ENCODE data around the gene XPO5.

Gene XPO5

GRCh38 chr6:43497689-43498088 is 78.1 kb downstream of the XPO5 start:
- no peak for DNase-seq (ENCODE audit: low spot score)

- no peak for DNase-seq (ENCODE audit: low spot score)
Observed at GRCh38 chr6:43497129-43497396, 78.8 kb downstream of the XPO5 start.

GRCh38 chr6:43496370-43497128 is 79.3 kb downstream of the XPO5 start:
- DNase-seq (ENCODE audit: low spot score) = no peak

DNA sequence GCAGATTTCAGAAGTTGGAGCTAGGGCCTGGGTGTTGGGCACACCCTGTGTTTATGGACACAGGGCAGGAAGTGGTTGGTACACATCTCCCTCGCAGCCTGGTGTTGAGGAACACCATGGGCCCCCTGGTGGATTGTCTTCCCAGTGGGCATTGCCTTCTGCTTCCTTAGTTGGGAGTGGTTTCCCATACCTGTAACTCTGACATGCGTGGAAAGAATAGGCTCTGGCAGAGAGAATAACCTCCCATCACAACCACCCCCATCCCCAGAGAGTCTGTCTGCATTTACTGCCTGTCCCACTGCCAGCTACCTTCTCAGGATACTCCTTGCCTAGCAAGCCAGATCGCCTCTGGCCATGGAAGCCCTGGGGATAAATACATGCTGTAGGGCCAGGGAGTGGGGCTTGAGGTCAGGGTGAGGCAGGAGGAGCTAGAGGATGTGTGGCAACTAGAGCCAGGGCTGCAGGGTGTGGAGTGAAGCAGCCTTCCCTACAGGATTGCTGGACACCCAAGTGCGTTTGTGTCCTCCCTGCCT is 80.4 kb downstream of the XPO5 start:
- DNase-seq (ENCODE audit: low spot score) = no peak

DNA sequence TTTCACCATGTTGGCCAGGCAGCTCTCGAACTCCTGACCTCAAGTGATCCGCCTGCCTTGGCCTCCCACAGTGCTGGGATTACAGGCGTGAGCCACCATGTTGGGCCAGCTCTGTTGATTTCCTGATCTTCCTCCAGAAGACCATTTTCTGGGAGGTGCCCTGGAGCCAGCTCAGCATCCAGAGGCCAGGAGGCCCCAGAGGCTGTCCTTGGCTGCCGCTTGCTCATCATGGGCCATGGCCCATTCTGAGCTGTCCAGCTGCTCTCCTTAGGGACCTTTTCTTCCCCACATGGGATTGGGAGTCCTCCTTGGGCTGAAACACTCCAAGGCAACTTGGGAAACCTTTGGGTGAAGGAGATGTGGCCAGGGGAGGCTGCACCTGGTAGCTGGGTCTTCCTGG is 81.1 kb downstream of the XPO5 start:
- no peak for DNase-seq (ENCODE audit: low spot score)

GRCh38 chr6:43494321-43494720 is 81.5 kb downstream of the XPO5 start:
- no peak for DNase-seq (ENCODE audit: low spot score)

GRCh38 chr6:43493833-43494232 is 82.0 kb downstream of the XPO5 start:
- no peak for DNase-seq (ENCODE audit: low spot score)

DNA sequence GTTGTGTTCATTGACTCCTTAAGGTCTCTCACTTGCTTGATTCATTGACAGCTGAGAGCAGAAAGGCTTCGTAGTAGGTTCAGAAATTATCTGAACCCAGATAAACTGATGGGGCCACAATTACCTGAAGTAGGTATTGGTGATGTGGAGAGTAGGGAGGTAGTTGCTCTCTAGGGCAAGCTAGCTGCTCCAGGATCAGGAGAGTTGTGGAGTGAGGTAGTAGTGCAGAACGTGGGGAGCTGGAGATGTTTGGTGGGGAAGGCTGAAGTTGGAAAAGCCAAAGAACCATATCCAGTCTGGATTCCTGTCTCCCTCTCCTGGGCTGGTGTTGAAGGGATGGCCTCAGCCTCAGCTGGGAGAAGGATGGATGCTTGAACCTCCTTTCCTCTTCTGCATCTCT is 82.6 kb downstream of the XPO5 start:
- DNase-seq (ENCODE audit: low spot score) = no peak

- no peak for DNase-seq (ENCODE audit: low spot score)
Observed at GRCh38 chr6:43492673-43493072, 83.2 kb downstream of the XPO5 start.

GRCh38 chr6:43491750-43492661 is 83.8 kb downstream of the XPO5 start:
- DNase-seq (ENCODE audit: low spot score) = peak; percentile 91

GRCh38 chr6:43490523-43490939 is 85.3 kb downstream of the XPO5 start:
- no peak for DNase-seq (ENCODE audit: low spot score)

- DNase-seq (ENCODE audit: low spot score) = peak; percentile 98
Observed at GRCh38 chr6:43489277-43490072, 86.4 kb downstream of the XPO5 start.

DNA sequence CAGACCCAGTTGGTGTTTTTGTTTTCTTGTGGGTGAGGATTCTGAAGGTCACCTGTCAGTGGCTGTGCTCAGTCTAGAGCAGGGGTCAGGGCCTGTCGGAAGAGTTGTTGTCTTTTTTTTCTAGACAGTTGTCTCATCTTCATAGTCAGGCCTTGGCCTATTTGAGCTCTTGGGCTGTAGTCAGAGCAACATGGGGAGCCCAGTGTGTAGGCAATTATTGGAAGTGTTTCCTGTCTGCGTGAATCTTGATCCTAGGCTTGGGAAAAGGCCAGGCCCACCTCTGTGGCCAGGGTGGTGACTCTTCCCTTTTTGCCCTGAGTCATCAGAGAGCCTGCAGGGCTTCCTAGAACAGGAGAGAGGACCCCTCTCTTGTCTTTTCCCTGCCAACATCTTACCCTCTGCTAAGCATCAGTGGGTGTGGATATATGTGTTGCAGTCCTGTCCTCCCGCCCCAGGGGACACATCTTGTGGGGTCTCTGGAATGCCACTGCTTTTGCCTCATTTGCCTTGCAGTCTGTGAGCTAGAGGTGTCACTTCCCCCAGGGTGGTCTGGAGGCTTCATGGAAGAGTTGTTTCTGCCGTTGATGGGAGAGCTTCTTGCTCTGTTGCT is 87.1 kb downstream of the XPO5 start:
- no peak for DNase-seq (ENCODE audit: low spot score)

DNA sequence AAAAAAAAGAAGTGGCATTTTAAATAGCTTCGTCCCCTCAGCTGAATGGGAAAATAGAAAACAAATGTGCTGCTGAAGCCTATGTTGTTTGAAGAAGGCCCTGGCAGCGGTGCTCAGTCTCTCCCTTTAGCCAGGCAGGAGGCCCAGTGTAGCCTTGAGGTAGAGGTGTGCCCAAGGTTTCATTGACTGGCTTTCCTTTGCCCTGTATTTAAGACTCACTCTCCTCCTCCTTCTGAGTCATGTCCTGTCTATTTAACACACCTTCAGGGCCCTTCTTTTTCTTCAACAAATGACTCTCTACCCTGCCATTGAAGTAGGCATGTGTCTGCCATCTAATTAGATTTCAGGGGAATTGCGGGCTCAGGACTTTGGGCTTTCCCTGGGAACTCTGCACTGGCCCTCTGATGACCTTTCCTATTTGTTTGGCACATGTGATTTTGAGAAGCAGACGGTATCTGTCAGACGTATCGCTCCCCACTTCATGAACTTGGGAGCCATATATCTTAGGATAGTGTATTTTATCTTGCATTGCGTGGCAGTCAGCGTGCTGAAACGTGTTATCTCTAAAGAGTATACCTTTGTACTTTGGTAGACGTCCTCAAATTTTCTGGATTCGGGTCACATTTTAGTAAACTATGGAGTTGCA is 94.1 kb downstream of the XPO5 start:
- no peak for DNase-seq (ENCODE audit: low spot score)

DNA sequence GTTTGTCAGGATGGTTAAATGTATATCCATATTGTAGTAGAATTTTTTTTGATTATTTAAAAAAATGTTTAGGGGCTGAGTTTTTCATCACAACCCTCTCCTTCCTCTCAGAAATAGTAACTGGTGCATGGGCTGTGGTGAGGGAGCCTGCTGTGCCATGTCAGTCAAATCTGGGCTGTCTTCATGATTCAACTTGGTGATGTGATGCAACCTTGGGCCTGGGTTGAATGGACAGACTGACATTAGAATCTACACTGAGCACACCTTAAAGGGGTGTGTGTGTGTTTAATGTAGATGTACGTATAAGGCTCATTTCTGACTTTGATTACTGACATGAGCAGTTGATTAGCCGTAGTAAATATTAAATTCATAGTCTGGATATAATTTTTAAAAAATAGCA is 94.8 kb downstream of the XPO5 start:
- DNase-seq (ENCODE audit: low spot score) = no peak

DNA sequence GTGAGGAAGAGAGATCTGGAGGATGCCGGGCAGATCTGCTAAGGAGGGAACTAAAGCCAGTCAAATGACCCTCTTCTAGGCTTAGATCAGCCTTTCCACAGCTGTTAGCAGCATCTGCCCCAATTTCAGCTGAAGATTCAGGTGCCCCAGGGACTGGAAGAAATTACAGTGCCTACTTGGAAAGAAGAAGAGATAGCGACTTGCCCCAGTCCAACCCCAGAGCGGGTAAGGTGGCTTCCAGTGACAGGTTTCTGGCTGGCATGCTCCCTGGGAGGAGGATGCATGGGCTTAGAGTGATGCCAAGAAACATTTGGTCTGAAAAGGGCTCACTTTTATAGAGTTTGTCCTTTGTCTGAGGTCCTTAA is 97.8 kb downstream of the XPO5 start:
- DNase-seq (ENCODE audit: low spot score) = no peak

DNA sequence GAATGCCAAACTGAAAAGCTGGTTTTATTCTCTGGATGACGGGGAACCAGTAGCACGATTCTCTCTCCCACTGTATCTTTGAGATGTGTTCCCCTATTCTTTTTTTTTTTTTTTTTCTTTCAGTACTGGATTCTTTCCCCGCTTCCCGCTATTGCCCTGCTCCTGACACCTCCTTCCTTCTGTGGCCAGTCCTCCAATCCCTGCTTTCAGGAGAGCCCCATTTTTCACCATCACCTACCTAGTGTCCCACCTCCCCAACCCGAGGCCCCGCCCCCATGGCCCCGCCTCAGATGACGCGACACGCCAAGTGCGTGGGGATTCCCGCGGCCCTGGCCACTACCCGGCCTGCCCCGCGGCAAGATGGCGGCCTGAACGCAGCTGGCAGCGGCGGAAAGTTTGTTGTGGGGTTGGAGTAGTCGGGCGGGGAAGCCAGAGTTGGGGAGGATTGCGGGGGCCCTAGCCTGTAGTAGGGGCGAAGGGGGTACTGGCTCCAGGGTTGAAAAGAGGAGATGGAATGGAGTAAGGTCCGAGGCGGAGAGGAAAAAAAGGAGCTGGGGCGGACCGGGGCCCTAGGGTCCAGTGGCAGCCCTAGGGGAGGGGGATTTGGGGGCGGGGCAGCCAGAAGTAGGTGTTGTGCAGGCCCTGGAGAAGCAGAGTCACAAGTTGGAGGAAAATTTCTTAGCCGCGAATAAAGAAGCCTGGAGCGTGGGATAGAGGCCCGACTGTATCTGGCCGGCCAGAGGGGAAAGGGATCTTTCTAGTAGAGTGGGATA is 98.4 kb downstream of the XPO5 start, which contains the start of gene TJAP1:
TSS of gene TJAP1 (plus strand) at position 336 of the 773 bp plus-strand sequence. CDS start 21,432 bp downstream, outside the sequence.
- peak; percentile 90 for DNase-seq (ENCODE audit: low spot score)

DNA sequence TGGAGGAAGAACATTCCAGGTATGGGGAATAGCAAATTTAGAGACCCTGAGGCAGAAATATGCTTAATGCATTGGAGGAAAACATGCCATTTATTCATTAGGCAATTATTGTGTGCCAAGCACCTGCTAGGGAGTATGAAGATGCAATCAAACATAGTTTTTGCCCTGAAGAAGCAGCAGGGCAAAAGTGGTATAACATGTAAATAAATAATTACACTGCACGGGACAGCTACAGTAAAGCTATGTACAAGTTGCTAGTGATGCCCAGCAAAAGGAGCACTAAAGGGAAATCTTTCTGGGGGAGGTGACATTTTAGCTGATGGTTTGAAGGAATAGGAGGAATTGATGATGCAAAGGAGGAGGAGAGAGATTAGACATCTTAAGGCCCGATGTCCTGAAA is 99.1 kb downstream of the XPO5 start:
- no peak for DNase-seq (ENCODE audit: low spot score)

DNA sequence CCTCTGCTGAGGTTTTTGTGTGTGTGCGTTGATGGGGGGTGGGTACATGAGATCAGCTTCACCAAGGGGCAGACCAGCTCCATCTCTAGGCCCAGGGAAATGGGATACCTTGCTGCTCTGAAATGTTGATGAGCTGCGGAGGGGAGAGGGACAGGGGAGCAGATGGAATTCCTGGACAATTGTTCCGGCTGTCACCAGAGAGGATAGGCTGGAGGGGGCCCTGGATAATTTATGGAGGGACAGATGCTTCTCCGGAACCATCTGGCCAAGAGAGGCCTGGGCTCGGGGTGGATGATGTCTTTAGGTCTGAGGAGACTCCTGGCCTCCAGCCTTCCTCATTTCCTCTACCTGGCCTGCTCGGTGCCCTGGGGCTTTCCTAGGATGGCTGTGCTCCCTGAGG is 100.3 kb downstream of the XPO5 start:
- DNase-seq (ENCODE audit: low spot score) = no peak

- DNase-seq (ENCODE audit: low spot score) = no peak
Observed at GRCh38 chr6:43472515-43472914, 103.3 kb downstream of the XPO5 start.
